ENCODE results near the gene COX11. TPM values are rescaled to one million over a fixed set of nuclear protein-coding genes. Genes with fewer than 3 reads are reported as not detected.

The COX11 gene
- total RNA-seq, 1 experiment from 2014 or later, result 87.0 TPM

DNA sequence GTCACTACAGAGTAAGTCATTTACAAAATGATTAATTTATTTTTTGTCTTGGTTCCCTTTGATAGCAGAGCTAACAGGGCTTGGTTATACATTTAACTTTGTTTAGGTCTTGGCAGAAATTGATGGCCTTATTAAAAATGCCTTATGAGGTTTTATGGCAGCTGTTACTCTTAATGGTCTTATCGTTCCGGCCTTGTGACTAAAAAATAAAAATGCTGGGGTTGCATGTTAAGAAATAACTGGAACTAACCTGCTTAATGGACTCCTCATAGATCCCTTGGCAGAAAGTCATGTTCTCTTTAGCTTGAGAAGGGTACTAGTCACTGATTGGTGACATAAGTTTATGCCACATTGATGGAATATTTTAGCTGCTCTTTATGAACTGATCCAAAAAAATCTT, 18.3 kb downstream of the COX11 start:
- ChIA-PET CTCF (no interaction called here), POLR2A (no interaction called here)
- Histone ChIP-seq H3K9me3 (ENCODE audit: control insufficient read depth, insufficient read depth, low read depth, low read length) (no peaks in the 10 kb centered on the region), H3K27ac (ENCODE audit: low read length) (no peak overlapping the region), H3K36me3 (ENCODE audit: control insufficient read depth, insufficient read depth, low read length) (0 out of 2 replicates have a peak, but pooled peaks cover 7% of the 10 kb centered on the region), H3K4me3 (ENCODE audit: low read depth in 2 of 2, low read length in 2 of 2) (no peak overlapping the region), H3K27me3 (ENCODE audit: control insufficient read depth, insufficient read depth, low read length) (no peaks in the 10 kb centered on the region), H3K4me1 (ENCODE audit: control insufficient read depth, insufficient read depth, low read length) (0 out of 2 replicates have a peak, but pooled peaks cover 4% of the 10 kb centered on the region)
- in situ Hi-C loops (cut with HindIII; ENCODE audit: low pct_unique_long_range_greater_than_20kb, low sequenced_read_pairs) (no loop called here), intact Hi-C loops (cut with micrococcal nuclease; ENCODE audit: unreplicated experiment) (no loop called here)
- ATAC-seq, result no peak
- no peak for DNase-seq (ENCODE audit: low read depth, low spot score)
- BruUV-seq (replicated peaks), result no TSS peak
- TF ChIP-seq SIN3A (IDR thresholded peaks at IDR 0.05; ENCODE audit: borderline replicate concordance, insufficient read depth, low read depth, low read length), result no peak
- no peak for TF ChIP-seq TCF7L2 (IDR thresholded peaks at IDR 0.05; ENCODE audit: low read depth, low read length)
- TF ChIP-seq, protein P1, sequence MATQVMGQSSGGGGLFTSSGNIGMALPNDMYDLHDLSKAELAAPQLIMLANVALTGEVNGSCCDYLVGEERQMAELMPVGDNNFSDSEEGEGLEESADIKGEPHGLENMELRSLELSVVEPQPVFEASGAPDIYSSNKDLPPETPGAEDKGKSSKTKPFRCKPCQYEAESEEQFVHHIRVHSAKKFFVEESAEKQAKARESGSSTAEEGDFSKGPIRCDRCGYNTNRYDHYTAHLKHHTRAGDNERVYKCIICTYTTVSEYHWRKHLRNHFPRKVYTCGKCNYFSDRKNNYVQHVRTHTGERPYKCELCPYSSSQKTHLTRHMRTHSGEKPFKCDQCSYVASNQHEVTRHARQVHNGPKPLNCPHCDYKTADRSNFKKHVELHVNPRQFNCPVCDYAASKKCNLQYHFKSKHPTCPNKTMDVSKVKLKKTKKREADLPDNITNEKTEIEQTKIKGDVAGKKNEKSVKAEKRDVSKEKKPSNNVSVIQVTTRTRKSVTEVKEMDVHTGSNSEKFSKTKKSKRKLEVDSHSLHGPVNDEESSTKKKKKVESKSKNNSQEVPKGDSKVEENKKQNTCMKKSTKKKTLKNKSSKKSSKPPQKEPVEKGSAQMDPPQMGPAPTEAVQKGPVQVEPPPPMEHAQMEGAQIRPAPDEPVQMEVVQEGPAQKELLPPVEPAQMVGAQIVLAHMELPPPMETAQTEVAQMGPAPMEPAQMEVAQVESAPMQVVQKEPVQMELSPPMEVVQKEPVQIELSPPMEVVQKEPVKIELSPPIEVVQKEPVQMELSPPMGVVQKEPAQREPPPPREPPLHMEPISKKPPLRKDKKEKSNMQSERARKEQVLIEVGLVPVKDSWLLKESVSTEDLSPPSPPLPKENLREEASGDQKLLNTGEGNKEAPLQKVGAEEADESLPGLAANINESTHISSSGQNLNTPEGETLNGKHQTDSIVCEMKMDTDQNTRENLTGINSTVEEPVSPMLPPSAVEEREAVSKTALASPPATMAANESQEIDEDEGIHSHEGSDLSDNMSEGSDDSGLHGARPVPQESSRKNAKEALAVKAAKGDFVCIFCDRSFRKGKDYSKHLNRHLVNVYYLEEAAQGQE (IDR thresholded peaks at IDR 0.05; ENCODE audit: insufficient read depth in 1 of 2, low read depth in 2 of 2, low read length in 1 of 2), result no peak
- TF ChIP-seq, protein P2, sequence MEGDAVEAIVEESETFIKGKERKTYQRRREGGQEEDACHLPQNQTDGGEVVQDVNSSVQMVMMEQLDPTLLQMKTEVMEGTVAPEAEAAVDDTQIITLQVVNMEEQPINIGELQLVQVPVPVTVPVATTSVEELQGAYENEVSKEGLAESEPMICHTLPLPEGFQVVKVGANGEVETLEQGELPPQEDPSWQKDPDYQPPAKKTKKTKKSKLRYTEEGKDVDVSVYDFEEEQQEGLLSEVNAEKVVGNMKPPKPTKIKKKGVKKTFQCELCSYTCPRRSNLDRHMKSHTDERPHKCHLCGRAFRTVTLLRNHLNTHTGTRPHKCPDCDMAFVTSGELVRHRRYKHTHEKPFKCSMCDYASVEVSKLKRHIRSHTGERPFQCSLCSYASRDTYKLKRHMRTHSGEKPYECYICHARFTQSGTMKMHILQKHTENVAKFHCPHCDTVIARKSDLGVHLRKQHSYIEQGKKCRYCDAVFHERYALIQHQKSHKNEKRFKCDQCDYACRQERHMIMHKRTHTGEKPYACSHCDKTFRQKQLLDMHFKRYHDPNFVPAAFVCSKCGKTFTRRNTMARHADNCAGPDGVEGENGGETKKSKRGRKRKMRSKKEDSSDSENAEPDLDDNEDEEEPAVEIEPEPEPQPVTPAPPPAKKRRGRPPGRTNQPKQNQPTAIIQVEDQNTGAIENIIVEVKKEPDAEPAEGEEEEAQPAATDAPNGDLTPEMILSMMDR (IDR thresholded peaks at IDR 0.05), result no peak
- no peak for TF ChIP-seq POLR2AphosphoS5 (IDR thresholded peaks at IDR 0.05; ENCODE audit: low read depth, low read length)

DNA sequence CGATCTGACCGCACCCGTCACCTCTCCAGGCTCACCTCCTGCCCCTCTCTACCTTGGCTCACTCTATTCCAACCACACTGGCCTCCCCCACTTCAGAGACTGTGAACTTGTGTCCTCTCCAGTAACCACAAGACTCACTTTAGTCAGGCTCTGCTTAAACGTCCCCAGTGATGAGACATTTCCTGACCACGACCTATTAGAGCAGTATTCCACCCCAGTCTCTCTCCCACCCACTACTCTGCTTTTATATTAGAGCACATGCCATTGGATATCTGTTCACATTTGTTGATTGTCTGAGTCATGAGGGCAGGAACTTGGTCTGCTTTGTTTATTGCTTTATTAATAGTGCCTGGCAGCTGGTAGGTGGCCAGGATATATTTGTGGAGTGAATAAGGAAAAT, 20.1 kb downstream of the COX11 start:
- in situ Hi-C loops (cut with HindIII; ENCODE audit: low pct_unique_long_range_greater_than_20kb, low sequenced_read_pairs), result no loop called here
- Histone ChIP-seq H3K9me3 (ENCODE audit: control insufficient read depth, insufficient read depth, low read depth, low read length) (no peaks in the 10 kb centered on the region), H3K4me3 (ENCODE audit: low read depth in 2 of 2, low read length in 2 of 2) (no peak overlapping the region), H3K4me1 (ENCODE audit: control insufficient read depth, insufficient read depth, low read length) (0 out of 2 replicates have a peak, but pooled peaks cover 4% of the 10 kb centered on the region), H3K27ac (ENCODE audit: low read length) (no peak overlapping the region), H3K27me3 (ENCODE audit: control insufficient read depth, insufficient read depth, low read length) (no peaks in the 10 kb centered on the region), H3K36me3 (ENCODE audit: control insufficient read depth, insufficient read depth, low read length) (0 out of 2 replicates have a peak, but pooled peaks cover 7% of the 10 kb centered on the region)
- intact Hi-C loops (cut with micrococcal nuclease; ENCODE audit: unreplicated experiment), result no loop called here
- no TSS peak for BruUV-seq (replicated peaks)
- ATAC-seq (peak; percentile 51; the same call in 1 of the 2 replicates), DNase-seq (ENCODE audit: low read depth, low spot score) (peak; percentile 36)
- ChIA-PET POLR2A (no interaction called here), CTCF (no interaction called here)
- TF ChIP-seq, protein P1 (IDR thresholded peaks at IDR 0.05; ENCODE audit: insufficient read depth in 1 of 2, low read depth in 2 of 2, low read length in 1 of 2), result no peak
- TF ChIP-seq SIN3A (IDR thresholded peaks at IDR 0.05; ENCODE audit: borderline replicate concordance, insufficient read depth, low read depth, low read length), result no peak
- TF ChIP-seq, protein P2 (IDR thresholded peaks at IDR 0.05), result no peak
- TF ChIP-seq TCF7L2 (IDR thresholded peaks at IDR 0.05; ENCODE audit: low read depth, low read length), result no peak
- no peak for TF ChIP-seq POLR2AphosphoS5 (IDR thresholded peaks at IDR 0.05; ENCODE audit: low read depth, low read length)
